ENCODE results near the gene SLCO2B1.

- TF ChIP-seq CTCF (conservative IDR thresholded peaks at IDR 0.05 in 1 of 2, IDR thresholded peaks at IDR 0.05 in 1 of 2; ENCODE audit: extremely low read depth in 1 of 2, insufficient read depth in 1 of 2, low read depth in 1 of 2, low read length in 2 of 2) = no peak
- TF ChIP-seq EZH2 (IDR thresholded peaks at IDR 0.05; ENCODE audit: borderline replicate concordance, low read length) = no peak
Observed at GRCh38 chr11:75169101-75169885, 18.4 kb downstream of the SLCO2B1 start.
